GM19328 (cell line): ENCODE data around the gene PIK3R1.
"Not testable (repeated sequence)": the region's sequence is repeated elsewhere in the genome, so short reads cannot be mapped to it uniquely, and the experiment has no call there.

Experiments used
- ATAC-seq: cut with Tn5 transposase; IDR thresholded peaks from one replicate; pipeline ENCODE4 v1.9.1; 2021; ENCODE audit warnings: mild to moderate bottlenecking, moderate library complexity; ENCODE audit not compliant: unreplicated experiment

PIK3R1 gene

DNA sequence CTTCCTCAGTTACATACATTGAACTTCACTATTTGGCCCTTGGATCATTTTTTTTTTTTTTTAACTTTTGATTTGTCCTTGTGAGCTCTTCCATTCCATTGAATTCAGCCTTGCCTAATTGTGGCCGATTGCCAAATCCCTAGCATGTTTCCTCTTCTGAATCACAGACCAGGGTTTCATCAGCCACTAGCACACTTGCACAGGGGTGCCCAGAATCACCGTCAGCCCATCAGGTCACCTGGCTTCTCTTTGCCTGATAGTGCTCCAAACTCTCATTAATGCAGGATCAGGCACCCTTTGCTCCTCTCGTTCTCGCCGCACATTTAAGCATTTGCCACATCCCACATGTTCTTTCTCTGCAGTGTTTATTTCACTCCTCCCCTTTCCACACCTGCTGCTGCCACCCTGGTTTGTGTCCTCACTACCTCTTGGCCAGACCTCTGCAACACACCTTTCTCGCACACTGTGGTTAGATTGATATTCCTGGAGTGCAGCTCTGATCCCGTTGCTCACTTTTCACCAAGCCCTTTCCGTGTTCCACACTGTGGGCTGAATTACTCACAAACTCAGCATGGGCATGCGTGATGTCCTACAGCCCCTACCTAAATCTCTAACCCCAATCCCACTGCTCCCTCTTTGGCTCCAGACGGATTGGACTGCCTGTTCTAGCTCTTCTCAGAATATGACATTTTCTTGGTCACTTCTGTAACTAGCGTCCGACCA is 9.8 kb downstream of the PIK3R1 start:
- ATAC-seq: no peak

DNA sequence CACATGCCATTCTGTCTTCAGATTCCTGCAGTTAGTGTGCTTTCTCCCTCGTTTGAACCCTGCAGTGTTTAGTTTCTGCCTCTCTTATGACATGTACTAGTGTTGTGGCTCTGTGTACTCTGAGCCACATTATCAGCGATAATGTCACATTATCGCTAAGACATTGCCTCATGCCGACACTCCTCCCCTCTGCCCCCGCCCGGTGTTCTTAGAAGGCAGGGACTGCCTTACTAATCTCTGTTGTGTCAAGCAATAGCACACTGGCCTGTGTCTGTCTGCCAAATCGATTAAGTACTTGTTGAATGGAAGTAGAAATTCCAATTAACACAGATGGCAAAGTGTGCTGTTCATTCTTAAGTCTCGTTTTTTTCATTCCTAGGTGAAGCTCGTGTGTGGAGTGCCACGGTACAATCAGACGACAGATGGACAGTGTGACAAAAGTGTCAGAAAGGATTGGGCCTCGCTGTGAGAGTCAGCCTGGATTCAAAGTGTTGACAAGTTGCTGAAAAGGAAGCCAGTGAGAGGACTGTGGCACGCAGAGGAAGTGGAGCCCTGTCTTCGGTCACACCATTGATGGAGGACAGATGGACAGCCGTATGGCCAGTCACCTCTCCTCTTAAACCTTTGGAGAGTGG is 10.5 kb downstream of the PIK3R1 start:
- no peak for ATAC-seq

DNA sequence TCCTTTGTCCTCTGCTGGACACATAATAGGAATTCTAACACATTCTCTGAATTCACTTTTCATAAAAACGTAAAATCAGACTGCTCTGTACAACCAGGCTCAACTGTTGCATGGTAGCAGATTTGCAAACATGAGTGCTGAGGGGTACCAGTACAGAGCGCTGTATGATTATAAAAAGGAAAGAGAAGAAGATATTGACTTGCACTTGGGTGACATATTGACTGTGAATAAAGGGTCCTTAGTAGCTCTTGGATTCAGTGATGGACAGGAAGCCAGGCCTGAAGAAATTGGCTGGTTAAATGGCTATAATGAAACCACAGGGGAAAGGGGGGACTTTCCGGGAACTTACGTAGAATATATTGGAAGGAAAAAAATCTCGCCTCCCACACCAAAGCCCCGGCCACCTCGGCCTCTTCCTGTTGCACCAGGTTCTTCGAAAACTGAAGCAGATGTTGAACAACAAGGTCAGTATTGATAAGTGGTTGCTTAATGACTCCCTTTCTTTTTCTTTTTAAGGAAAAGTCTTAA is 11.1 kb downstream of the PIK3R1 start:
- ATAC-seq: no peak

GRCh38 chr5:68227532-68228160 is 12.1 kb downstream of the PIK3R1 start:
- no peak for ATAC-seq

GRCh38 chr5:68229416-68229815 is 13.9 kb downstream of the PIK3R1 start:
- ATAC-seq: no peak

DNA sequence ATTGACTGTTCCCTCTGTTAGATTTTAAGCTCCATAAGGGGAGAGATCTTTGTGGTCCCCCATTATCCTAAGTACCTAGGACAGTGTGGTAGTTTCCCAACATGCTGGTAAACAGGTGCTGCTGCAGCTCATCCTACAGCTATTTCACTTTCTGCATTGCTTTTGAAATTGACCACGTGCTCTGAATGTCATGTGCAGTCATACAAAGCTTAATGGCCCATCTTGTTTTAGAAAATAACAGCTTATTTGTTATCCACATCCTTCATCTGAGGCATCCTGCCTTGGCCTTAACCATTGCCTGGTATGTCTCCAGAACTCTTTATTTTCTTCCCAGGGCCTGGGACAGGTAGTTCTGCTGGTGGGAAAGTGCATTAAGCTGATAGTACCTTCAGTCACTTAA is 14.7 kb downstream of the PIK3R1 start:
- no peak for ATAC-seq

GRCh38 chr5:68231414-68232076 is 16.0 kb downstream of the PIK3R1 start:
- no peak for ATAC-seq

- ATAC-seq: no peak
Measured at GRCh38 chr5:68232277-68232676, 16.7 kb downstream of the PIK3R1 start.

DNA sequence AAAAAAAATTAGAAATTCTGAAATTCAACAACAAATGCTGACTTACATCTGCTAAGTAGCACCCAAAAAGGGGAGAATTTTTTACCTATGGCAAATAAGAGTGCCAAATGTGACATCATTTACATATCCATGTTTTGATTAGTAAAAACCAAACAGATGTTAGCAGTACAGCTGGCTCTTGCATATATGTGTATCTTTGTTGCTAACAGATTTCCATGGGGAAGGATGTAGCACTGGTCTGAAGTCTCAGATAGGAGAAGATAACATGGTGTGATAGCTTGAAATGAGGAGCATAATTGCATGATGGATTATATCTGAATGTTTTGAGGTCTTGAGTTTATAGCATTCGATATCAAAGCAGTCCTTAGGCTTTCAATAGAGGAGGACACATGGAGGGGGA is 17.5 kb downstream of the PIK3R1 start:
- ATAC-seq: no peak

DNA sequence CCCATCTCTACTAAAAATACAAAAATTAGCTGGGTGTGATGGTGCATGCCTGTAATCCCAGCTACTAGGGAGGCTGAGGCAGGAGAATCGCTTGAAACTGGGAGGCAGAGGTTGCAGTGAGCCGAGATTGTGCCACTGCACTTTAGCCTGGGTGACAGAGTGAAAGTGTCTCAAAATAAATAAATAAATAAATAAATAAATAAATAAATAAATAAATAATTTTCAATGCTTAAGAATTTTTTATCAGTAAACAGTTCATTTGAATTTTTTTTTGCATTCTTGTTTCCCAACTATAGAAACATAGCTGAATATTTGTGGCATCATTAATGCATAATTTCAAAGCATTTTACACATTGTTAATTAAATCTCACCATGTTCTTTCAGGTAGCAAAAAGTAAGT is 19.7 kb downstream of the PIK3R1 start:
- ATAC-seq: not testable (repeated sequence)

DNA sequence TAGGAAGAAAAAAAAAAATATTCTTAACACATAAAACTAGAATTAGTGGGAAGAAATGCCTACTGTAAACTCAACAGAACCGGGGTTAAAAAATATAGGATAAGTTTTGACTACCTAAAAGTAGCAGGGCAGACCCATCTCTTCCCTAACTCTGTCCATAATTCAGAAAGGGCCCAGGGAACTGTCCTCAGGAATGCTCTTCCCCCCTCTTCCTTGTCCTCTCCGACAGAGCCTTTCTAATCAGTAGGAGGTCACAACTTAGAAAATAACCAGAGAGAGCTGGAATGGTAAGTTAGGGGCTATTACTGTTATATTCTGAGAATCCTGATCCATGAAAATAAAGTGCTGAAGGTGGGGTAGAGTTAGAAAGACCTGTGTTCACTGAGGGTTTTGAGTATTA is 22.2 kb downstream of the PIK3R1 start:
- no peak for ATAC-seq

- ATAC-seq: no peak
Measured at GRCh38 chr5:68239487-68239886, 23.9 kb downstream of the PIK3R1 start.

DNA sequence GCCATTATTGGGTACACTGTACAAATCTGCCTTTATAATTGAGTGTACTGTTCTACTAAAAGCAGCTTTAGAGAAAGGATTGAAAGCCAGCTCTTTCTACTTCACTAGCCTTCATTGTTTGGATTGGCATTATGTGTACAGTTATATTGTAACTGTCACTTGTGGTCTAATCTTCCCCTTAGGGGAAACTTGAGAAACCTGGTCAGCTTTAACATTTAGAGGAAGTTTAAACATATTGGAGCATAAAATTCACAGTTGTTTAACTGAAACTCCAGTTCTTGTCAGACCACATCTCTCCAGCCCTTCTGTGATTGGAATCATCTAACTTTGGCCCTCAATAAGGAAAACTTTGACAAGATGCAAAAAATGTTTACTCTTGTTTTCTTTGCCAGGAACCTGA is 24.6 kb downstream of the PIK3R1 start:
- peak; percentile 49 for ATAC-seq

DNA sequence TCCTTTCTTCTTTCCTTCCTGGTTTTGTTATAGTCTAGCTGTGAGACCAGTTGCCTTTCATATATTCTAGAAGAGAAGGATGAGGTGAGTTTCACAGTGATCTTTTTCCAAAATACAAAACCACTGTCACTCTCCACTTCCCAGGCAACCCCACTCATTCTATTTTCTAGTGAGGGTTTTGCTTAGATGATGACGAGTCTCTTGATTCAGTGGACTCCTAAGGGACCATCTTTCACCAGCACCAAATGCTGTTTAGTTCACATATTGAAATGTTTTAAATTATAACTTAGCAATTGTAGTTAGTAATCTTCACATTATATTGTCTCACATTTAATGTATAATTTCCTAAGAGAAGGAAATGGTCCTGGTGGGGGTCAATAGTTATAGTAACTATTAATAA is 25.2 kb downstream of the PIK3R1 start:
- no peak for ATAC-seq

DNA sequence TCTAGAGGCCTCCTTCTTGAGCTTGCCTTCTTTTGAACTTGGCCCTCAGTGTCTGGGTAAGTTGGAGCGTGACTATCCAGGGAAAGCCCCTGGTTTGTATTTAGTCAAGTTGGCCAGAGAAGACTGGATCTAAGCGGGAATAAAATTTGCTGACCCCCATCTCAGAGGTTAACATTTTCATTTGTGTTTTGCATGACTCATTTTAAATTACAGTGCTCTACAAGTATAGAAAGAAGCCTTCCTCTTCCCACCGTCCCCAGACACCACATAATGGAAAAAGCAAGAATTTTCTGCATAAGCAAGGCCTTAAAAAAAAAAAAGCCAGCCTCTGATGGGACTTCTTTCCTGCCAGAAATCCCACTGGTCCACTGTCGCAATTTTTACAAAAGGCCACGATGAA is 27.2 kb downstream of the PIK3R1 start:
- no peak for ATAC-seq

DNA sequence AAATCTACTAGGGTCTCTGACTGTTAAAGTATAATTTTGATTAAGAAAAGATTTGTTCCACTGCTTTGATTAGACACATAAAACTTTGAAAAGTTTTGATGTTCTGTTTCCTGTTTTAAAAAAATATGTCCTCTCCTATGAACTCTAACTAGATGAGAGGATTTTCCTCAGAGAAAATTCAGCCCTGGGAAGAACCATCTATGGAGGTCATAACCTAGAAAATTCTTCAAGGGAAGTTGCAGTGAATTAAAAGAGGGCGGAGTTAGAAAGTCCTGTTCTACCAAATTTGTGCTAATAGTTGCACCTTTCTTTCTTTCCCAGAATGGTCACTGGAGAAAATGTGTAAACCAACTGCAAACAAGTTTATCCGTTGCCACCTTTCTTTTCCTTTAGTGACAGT is 27.7 kb downstream of the PIK3R1 start:
- ATAC-seq: no peak

GRCh38 chr5:68243681-68244080 is 28.1 kb downstream of the PIK3R1 start:
- ATAC-seq: no peak

DNA sequence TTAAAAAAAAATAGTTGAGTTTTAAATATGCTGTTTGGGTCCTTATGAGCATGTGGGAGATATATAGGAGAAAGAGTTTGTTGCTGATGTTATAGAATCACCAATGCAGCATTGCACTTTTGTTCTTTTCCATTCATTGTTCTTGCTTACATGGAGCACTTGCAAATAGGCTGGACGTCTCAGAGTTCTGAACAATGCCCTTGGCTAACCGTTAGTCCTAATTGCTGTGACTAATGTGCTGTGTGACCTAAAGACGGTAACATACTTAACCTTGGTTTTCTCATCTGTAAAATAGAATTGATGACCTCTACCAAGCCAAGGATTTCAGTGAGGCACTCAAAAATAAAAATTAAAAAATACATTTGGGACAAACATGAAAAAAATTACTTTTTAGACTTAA is 29.8 kb downstream of the PIK3R1 start:
- ATAC-seq: no peak

- no peak for ATAC-seq
Measured at GRCh38 chr5:68246802-68247201, 31.2 kb downstream of the PIK3R1 start.

- ATAC-seq: no peak
Measured at GRCh38 chr5:68247627-68248026, 32.1 kb downstream of the PIK3R1 start.

DNA sequence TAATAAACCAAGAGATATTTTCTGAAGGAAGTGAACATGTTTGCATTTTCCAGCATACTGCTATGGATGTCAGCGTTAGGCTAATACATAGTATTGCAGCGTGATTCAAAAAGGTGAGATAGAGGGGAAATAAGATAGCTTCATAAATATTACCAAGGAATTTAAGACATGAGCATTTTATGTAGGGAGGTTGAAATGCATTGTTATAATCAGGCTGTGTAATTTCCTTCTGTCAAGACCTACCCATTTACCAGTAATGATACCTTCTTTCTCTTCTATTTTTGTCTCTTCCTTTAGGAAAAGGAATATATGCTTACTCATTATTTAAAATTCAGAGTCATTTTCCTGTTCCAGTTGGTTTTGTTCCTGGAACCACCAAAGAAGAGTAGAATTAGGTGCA is 33.3 kb downstream of the PIK3R1 start:
- ATAC-seq: no peak

DNA sequence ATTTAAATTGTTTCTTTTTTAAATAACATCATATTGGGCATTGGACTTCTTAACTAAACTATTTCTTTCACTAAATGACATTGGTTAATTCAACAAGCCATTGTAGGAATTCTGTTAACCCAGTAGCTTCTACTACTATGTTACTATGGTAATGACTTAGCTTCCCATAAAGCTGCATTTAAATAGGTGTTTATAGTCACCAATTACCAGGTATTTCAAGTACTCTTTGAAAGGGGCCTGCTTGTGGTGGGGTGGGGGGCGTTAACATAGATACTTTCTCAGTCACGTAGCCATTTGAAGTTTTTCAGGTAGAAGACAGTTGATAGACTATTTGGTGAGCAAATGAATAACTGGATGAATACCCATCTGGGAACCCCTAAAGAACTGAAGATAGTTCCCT is 34.0 kb downstream of the PIK3R1 start:
- no peak for ATAC-seq
